GM18511 (cell line): Measurements from ENCODE around the gene MKKS.
"Not testable (repeated sequence)": the region's sequence is repeated elsewhere in the genome, so short reads cannot be mapped to it uniquely, and the experiment has no call there.

Experiments
- ATAC-seq: cut with Tn5 transposase; IDR thresholded peaks from one replicate; pipeline ENCODE4 v1.9.1; 2021; ENCODE audit warnings: mild to moderate bottlenecking, moderate library complexity; ENCODE audit not compliant: unreplicated experiment

MKKS gene

DNA sequence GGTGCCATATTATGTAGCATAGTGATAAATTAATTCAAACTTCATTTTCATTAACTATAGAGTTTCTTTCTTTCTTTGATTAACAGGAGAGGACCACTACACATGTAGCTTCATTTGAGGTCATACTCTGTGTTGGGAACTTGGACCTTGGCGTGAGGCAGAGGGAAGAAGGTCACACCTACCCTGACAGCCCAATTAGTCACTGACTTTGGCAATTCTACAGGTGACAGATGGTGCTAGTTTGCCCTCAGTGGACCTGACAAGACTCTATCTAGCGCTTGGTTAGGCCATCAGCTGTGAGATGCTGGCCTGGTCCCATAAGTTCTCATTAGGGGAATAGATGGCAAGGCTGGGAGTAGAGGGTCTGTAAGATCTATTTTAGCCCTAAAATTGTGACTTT lies 15.2 kb upstream of the MKKS start:
- ATAC-seq, result no peak

DNA sequence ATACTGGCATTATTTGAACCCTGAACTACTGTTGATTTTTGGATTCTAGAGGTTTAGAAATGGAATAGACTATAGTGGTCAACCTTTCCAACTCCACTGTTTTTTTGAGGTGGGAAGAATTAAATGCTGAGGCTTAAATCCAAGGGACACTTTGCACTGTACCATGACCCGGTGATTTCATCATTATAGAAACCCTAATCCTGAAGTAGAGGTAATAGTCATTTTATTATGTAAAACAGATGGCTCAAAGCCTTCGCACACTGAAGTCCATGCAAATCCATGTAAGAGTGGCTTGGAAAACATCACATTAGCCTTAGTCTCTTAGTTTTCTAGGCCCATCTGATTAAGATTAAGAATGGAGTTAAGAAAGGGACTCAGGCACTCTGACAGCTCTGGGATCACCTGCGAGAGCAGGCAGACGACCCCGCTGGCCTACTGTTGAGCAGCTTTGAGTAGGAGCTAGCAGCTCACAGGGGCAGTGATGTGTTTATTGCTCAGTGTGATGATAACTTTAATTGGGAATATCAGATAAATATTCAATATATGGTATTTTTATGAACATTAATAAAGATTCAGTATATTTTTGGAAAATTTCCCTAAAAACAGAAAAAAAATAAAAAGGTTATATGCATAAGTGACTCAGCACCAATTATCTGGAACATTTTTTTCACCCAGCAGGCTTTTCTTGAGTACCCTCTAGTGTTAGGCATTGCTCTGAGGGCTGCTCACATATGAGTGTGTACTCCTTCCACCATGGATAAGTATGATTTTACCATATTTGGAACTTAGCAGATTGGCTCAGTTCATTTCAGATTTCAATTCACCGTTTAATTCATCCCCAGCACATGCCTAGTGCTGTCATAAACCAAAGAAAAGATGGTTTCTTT lies 14.5 kb upstream of the MKKS start:
- no peak for ATAC-seq

DNA sequence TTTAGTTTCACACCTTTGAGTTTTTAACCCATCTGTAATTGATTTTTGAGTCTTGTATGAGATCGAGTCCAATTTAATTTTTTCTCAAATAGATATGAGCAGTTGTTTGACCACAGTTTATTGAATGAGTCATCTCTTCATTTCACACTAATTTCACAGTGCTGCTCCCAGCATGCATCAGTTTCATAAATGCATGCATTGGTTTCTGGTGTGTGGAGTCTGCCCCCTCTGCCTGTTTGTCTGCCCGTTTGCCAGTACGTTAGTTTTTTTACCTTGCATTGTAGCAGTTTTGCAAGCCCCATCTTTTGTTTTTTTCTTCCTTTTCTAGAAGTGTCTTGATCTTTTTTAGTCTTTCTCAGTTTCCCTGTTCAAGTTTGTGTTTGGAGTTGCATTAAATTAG lies 13.0 kb upstream of the MKKS start:
- peak; percentile 99 for ATAC-seq

DNA sequence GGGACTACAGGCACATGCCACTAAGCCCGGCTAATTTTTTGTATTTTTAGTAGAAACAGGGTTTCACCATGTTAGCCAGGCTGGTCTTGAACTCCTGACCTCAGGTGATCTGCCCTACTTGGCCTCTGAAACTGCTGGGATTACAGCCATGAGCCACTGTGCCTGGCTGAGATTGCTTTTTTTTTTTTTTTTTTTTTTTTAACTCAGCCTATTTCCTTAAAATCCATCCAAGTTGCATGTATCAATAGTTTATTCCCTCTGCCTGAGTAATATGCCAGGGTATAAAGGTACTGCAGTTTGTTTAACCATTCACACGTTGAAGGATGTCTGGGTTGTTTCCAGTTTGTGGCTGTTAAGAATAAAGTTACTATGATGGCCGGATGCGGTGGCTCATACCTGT lies 11.7 kb upstream of the MKKS start:
- no peak for ATAC-seq

DNA sequence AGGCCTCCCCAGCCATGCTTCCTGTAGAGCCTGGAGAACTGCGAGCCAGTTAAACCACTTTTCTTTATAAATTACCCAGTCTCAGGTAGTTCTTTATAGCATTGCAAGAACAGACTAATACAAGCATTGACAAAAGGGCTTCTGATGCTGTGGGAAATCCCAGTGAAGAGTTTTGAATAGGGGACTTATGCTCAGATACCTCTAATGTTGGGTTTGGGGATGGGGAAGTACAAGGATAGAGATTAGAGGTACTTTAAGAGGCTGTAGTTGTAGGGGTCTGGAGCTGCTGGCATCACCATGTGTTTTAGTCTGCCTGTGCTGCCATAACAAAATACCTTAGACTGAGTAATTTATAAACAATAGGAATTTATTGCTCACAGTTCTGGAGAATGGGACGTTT lies 9.9 kb upstream of the MKKS start:
- no peak for ATAC-seq

DNA sequence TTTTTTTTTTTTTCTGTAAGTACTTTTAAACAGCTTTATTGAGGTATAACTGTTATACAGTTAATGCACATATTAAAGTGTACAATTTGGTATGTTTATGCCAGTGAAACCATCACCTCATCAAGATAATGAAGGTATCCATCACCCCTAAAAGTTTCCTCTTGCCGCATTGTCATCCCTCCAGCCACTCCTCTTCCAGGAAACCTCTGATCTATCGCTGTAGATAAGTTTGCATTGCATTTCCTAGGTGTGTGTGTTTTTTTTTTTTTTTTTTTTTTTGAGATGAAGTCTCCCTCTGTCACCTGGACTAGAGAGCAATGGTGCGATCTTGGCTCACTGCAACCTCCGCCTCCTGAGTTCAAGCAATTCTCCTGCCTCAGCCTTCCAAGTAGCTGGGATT lies 4.2 kb upstream of the MKKS start:
- no peak for ATAC-seq

DNA sequence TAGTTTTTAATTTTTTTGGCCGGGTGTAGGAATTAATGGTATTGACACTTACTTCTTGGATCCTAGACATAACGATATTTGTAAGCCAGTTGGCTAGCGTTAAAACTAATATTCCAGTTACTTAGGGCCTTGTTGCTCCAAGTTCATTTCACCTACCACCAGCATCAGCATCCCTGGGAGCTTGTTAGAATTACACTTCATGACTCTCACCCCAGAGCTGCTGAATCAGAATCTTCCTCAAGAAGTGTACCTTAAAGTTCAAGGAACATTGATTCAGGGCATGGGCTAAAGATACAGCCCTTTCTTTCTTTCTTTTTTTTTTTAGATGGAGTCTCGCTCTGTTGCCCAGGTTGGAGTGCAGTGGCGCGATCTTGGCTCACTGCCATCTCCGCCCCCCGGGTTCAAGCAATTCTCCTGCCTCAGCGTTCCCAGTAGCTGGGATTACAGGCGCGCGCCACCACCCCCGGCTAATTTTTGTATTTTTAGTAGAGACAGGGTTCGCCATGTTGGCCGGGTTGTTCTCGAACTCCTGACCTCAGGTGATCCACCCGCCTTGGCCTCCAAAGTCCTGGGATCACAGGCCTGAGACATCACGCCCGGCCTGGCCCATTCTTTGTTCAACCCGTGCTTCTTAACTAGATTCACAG lies 2.2 kb upstream of the MKKS start:
- no peak for ATAC-seq

DNA sequence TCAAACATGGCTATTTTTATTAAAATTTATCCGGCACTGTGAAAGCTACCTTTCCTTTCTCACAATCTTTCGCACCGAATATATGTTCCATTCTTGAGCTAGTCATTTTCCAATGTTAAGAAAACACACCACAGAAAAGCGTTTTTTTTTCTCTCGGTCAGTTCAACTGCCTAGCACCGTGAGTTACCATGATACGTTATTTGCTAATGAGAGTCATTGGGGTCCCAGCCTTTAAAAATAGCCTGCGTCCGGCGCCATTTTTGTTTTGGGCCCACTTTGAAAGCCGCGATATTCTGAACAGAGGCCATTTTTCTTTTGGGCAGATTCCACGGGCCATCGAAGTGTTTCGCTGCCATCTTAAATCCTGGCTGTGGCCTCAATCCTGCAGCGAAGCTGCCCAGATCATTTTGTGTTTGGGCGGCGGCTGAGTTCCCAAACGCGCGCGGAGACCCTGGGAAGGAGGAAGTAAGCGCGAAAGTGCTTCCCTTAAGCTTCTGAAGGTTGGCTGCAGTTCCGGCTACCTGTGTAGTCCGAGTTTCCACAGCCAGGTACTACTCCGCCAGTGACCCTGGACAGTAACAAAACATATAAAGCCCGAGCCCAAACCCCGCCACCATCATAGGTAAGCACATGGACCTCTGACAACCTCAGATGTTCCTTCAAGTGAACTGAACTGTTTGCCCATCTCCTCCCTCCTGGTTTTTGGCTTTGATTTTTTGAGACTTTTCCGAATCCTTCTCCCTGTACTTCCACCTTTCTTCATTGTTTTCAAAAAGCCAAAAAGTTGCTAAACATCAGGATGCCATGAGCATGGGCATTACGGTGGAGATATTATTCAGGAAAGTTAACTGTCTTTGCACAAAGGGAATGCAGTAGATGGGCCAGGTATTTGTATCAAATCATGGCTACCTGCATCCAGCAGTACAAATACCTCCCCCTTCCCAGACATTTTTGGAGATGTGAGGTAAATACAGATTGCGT lies 1.1 kb upstream of the MKKS start, which contains the start of gene SLX4IP:
Gene SLX4IP (plus strand): TSS at position 474 of the 981 bp plus-strand sequence. CDS start 22,900 bp downstream, outside the sequence.
- ATAC-seq, result peak; percentile 62

DNA sequence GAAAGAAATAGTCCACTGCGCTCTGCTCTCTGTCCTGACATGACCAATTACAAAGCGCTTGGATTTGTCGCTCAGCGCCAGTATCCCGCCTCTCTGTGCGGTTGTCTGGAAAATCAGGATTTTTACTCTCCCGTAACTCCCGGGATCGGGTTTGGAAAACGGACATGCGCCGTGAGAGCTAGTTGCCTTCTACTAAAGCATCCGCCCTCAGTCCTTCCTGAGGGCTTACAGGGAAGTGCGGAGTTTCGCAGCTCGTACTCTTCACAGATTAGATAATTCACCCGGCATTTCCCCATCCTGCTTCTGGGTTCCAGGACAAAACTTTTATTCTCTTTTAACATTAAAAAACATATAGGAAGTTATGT lies 427 bp upstream of the MKKS start:
- peak; percentile 45 for ATAC-seq

DNA sequence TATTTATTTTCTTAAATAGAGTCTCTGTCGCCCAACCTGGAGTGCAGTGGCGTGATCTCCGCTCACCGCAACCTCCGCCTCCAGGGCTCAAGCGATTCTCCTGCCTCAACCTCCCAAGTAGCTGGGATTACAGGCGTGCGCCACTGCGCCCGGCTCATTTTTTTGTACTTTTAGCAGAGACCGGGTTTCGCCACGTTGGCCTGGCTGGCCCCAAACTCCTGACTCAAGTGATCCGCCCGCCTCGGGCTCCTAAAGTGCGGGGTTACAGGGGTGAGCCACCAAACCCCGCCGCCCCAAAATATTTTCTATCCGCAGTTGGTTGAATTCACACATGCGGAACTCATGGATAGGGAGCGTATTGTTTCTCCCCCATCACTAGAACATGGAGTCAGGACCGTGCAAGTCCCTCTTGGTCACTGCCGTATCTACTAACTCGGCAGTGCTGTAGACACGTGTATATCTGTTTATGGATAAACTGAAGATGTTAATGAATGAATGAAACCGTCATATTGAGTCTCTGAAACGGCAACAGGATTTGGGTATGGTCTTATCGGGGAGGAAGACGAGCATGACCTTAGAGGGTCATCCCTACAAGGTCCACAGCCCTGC lies 904 bp downstream of the MKKS start:
- ATAC-seq, result no peak

DNA sequence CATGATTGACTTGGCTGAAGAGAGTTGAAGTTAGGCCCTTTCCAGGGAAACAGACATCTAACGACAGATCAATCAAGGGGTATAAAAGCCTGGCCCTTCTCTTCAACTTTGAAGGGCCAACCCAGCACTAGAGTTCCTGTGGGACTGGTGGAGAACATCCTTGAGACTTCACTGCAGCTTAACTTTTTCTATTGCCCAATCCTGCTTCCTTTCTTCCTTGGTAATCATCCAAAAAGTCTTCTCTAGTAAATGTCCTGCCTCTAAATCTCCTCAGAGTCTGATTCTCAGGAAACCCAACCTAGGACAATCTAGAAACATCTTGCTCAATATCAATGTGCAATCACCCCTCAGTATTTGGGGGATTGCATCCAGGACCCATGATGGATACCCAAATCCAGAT lies 1.9 kb downstream of the MKKS start:
- no peak for ATAC-seq

DNA sequence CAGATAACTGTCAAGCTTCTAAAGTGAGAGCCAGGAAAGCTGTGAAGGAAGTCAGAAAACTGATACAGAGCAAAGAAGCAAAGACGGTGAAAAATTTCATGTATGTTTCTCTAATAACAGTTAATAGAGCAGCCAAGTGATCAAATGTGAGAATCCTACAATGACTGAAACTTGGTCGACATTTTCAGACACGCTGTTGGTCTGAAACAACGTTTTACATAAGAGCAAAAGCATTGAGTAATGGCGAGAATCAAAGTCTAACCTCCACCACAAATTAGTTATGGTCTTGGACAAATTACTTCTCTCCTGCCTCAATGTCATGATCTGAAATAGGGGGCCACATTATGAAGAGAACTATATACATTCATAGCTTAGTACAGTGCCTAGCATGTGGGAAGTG lies 3.3 kb downstream of the MKKS start:
- no peak for ATAC-seq

DNA sequence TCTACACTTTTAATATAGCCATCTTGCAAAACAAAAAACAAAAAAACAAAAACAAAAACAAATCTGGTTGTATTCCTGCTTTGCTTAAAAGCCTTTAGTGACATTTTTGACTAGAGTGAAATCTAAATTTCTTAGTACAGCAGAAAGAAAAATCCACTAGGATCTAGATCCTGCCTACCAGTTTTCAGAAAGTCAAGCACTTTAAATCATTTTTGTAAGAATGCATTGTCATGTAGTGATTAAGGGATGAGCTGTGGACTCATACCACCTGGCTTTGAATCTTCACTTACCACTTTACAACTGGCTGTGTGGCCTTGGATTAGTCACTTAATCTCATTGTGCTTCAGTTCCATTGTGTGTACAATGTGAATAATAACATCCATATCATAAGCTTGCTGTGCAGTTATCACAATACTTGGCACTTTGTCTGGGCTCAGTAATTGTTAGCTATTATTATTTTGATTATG lies 4.0 kb downstream of the MKKS start:
- no peak for ATAC-seq

DNA sequence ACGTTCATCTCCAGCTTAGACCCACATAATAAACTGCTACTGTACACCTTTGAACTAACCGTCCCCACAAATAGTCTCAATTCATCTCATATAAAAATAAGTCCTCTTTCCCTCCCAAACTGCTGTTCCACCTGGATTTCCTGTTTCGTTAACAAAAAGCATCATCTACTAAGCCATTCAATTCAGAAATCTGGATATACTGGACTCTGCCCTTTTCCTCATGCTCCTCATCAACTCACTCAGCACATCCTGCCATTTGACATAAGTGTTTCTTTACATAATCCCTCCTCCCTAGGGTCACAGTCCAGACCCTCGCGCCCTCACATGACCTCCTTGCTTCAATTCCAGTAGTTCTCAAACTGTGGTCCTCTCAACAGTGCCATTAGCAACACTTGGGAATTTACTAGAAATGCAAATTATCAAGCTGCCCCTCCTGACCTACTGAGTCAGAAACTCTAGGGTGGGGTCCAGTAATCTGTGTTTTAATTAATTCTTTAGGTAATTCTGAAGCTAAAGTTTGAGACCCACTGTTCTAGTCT lies 4.5 kb downstream of the MKKS start:
- ATAC-seq, result no peak

DNA sequence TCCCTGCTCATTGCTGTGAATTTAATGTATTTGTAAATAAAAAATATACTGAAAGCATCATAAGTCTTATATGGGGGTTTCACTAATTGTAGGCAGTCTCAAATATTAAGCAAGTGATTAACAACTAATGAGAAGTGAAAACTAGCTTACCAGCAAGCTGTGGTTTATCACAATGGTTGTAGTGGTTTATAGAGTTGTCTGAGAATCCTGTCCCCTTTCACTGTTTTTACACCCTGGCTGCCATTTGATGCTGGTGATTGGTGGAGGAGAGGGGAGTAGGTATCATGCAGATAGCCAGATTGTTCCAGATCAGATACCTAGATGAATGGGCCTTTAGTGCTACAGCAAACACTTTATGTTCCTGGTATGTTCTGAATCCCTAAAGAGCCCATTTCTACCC lies 6.0 kb downstream of the MKKS start:
- peak; percentile 46 for ATAC-seq

DNA sequence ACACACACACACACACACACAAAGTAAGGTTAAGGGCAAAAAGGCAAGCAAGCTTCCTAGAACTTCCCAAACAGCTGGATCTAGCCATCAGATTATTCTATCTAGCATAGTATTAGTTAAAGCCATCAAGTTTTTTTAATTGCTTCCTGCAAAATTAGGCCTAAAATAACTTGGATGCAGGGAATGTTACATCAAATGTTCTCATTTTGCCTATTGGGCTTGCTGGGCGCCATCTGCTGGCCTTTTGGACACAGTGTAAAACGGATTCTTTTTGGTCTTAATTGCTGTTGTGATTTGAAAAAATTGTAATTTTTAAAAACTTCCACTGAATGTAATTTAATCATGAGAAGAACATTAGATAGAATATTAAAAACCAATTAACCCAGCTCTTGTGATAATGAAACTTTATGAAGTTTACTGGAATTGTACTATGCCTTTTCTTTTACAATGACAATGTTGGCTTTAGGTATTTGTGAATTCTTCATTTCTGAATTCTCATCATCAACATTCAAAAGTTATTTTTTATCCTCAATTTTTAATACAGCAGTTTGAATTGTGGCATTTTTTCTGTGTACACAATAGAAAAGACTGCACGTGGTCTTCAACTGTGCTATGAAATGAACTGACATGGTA lies 6.8 kb downstream of the MKKS start:
- ATAC-seq, result no peak

DNA sequence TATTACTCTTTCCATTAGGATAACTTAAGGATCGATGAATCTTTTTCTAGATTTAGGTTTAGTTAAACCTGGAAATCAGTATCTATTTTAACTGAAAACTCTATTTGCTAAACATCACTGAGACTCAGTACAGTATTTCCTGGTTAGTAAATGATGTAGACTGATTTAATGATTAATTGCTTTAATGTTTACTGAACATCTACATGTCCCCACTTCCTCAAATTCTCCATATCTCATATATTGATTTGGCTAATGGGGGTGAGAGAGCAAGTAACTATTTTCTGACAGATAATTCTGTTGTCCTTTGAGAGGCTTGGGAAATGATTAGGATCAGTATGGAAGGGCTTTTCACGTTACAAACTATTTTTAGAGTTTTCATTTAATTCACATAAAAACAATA lies 10.3 kb downstream of the MKKS start:
- peak; percentile 71 for ATAC-seq

DNA sequence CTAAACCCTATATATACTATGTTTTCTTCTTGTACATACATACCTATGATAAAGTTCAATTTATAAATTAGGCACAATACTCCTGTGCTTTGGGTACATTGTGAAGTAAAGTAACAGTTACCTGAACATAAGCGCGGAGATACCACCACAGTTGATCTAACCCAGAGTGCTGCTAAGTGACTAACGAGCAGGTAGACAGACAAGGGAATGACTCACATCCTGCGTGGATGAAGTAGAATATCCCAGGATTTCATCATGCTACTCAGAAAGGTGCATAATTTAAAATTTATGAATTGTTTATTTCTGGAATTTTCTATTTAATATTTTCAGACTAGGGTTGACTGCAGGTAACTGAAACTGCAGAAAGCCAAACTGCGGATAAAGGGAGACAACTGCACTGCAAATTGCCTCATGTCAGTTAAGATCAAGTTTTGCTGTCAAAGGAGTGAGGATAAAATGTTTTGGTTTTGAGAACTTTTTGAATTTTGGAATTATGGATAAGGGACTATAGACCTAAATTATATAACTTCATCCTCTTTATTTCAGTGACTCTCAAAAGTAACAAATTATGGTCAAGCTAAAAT lies 14.4 kb downstream of the MKKS start:
- ATAC-seq, result no peak

DNA sequence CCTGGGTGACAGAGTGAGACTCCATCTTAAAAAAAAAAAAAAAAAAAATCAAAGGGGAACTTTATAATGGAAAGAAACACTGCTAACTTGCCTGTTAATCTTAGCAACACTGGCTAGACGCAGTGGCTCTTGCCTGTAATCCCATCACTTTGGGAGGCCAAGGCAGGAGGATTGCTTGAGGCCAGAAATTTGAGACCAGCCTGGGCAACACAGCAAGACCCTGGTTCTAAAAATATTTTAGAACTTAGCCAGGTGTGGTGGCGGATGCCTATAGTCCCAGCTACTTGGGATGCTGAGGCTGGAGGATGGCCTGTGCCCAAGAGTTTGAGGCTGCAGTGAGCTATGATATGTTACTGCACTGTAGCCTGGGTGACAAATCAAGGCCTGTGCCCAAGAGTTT lies 16.8 kb downstream of the MKKS start:
- ATAC-seq, result not testable (repeated sequence)
